GM18505 (cell line): ENCODE results near the gene ADGRG6.

Experiments
- ATAC-seq: cut with Tn5 transposase; IDR thresholded peaks from one replicate; pipeline ENCODE4 v1.9.1; 2021; ENCODE audit not compliant: unreplicated experiment
- POLR2A ChIP-seq: IDR thresholded peaks from 4 replicates; pipeline ENCODE4 v1.6.1; 2011; ENCODE audit warnings: borderline replicate concordance; ENCODE audit not compliant: insufficient read depth, insufficient read length; ENCODE audit errors: extremely low read depth

Gene ADGRG6

DNA sequence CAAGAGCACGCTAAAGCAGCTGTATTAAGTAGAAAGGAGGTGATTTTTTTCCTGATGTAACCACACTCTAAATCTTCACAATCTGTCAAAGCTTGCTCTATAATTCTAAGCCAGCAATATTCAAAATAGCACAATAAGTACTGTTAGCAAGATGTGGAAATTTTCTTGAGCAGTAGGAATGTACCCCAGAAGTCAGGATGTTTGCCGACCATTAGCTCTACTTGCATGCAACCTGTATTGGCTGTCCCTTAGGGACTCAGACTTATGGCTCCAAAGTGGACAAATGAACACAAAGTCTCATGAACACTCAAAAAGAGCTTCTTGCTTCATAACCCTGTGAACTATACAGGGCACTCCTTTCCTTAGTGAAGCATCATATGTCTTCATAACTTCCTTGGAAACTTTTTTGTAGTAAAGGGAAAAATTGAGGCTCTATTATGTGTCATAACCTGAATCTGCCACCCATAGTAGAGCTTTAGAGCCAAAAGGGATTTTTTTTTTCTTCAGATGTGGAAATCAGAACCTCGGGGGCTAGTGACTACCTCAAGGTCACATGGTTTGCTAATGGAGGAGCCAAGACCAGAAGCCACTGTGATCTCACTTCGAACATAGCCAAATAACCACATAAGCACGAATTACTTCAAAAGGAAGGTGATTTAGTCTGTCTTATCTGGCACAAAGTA, 54.5 kb downstream of the ADGRG6 start:
- TF ChIP-seq POLR2A, result no peak
- no peak for ATAC-seq

DNA sequence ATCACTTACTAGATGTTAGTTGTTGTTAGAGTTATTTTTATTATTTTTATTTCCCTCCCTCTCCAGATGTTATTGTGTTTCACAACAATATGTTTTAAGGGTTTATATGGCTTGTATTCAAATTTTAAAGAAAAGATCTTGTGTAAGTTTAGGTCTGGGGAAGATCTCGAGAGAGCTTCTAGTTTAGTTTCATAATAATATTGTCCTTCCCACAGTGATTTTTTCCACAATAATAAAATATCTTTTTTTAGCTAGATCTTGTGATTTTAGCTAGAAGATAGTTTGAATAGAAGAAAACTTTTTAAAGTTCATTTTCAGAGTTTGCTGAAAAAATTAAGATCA, 55.0 kb downstream of the ADGRG6 start:
- no peak for ATAC-seq
- TF ChIP-seq POLR2A, result no peak

DNA sequence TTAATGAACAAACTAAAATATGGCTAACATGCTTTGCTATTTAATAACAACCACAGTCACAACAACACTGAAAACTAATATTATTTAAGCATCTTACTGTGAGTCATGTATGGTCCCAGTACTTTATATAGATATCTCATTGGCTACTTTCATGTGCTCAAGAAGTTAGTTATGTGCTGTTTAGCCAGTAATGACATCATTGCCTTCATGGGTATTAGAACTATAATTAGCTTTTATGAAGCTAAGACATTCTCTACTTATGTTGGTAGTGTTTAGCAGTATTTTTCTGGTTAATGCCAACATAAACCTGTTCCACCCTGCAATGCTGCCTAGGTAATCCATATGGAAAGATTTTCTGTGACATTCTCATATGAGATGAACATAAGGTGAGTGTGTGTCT, 56.1 kb downstream of the ADGRG6 start:
- TF ChIP-seq POLR2A, result no peak
- no peak for ATAC-seq

DNA sequence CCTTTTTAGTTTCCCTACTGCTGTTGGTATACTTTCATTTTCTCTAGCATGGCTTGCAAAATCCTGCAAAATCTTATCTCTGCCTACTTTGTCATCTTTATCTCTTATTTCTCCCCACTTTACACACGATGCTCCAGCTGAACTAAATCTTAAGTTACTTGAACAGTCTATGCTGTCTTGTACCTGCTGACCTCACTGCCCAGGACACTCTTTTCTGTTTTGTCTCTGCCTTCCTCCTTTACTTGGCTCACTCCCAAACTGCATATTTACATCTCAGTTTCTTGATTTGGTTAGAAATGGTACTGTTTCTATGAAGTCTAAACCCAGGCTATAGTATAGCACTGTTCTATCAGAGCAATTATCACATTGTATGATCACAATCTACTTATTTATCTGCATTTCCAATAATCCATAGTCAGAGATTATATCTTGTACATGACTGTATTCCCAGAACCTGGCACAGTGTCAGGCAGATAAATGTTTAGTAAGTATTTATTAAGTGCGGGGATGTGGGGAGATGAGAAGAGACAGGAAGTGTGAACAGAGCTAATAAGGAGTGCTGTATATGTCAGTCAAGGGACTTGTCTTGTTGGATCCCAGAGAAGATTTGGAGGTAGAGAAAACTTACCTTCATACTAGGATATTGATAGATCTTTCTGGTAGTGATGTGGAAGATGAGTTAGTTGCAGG, 57.6 kb downstream of the ADGRG6 start:
- no peak for TF ChIP-seq POLR2A
- ATAC-seq, result no peak

DNA sequence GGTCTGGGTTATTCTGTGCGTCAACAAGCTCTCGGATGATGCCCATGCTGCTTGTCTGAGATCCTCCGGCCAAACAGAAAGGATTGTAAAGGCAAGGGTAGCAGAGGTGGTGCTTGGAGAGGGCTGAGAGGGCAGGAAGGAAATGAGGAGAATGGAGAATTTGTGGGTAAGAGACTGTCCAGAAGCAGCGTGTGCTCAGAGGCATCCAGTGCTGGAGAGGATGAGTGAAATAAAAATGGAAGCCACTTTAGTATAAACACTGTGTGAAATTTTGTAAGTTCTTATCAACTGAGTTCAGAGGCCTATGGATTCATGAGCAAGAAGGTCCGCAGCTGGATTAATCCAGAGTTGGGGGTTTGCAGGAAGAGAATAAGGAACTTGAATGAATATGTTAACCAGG, 59.5 kb downstream of the ADGRG6 start:
- TF ChIP-seq POLR2A, result no peak
- ATAC-seq, result no peak

DNA sequence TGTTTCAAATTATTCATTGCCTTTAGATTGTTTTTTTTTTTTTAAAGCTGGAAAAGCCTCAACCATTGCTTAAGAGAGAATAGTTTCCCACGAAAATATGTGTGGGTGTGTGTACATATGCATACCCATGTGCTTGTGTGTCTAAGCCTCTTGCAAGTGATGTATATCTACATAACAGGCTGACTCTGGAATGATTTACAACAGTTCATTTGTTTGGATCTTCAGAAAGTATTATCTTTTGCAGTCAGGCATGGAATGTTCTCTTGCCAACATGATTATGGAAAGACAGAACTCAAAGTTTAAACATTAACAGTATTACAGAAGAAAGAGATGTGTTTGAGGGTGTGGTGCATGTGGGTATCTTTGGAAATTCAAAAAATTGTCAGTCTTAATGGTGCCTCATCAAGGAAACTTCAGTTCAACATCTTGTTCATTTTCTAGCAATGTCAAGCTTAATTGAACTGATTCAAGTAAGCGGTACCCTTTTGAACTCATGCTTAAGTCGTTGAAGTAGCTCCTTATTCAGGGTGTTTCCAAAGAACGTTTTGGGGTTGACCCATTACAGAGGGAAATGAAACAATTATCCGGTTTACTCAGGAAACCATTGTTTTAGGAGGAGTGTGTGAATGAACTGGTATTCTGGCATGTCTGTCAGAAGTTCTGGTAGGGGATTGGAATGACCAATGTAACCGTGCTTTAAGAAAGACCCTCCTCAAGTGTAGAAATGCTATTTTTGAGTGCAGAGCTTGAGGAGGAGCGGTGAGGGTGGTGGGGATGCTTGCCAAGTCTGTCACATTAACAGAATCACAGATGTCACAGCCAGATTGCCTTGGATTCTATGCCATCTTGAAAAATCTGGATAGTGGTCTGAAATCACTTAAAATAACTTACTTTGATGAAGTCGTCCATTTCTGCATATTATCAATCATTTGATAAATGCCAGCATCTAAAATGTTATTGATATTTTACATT, 60.3 kb downstream of the ADGRG6 start:
- no peak for TF ChIP-seq POLR2A
- no peak for ATAC-seq

DNA sequence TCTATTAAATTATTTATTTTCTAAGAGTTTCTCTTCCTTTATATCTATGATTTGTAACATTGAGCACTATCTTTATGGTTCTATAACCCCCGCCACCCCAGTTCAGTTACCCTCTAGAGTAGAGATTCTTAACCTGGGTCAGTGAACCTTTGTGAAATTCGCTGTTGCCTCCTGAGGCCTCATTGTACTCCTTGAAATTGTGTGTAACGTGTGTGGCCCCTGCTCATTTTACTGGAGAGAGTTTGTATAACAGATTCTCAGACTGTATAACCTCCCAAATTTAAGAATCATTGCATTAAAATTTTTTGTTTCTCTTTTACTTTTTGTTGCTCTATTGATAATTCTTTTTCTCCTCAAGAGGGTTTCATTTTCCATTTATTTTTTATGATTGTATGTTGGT, 65.3 kb downstream of the ADGRG6 start:
- TF ChIP-seq POLR2A, result no peak
- ATAC-seq, result no peak

DNA sequence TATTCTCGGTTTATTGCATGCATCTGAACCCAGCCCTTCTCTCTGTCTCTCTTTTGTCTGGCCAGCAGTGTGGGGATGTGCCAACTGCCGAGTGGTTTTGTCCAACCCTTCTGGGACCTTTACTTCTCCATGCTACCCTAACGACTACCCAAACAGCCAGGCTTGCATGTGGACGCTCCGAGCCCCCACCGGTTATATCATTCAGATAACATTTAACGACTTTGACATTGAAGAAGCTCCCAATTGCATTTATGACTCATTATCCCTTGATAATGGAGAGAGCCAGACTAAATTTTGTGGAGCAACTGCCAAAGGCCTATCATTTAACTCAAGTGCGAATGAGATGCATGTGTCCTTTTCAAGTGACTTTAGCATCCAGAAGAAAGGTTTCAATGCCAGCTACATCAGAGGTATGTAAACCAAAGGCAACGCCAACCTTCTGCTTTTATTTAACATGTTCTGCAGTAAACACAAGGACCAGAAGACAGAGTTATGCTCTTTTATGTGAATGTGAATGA, 65.8 kb downstream of the ADGRG6 start:
- ATAC-seq, result no peak
- TF ChIP-seq POLR2A, result no peak

DNA sequence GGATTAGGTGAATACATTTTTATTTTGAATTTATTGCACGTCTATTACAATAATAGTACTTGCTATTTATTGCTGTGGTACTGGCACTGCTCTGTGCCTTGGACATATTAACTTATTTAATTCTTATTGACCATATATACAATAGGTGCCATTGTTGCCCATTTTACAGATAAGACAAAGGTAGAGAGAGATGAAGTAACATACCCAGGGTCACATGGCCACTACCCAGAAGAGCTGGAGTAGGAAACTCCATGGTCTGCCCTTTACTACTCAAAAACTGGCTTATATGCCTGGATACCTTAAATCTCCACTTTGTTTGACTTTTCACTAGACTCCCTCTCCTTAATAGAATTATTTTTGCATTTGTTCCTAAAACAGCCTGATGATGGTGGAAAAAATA, 67.5 kb downstream of the ADGRG6 start:
- TF ChIP-seq POLR2A, result no peak
- no peak for ATAC-seq

DNA sequence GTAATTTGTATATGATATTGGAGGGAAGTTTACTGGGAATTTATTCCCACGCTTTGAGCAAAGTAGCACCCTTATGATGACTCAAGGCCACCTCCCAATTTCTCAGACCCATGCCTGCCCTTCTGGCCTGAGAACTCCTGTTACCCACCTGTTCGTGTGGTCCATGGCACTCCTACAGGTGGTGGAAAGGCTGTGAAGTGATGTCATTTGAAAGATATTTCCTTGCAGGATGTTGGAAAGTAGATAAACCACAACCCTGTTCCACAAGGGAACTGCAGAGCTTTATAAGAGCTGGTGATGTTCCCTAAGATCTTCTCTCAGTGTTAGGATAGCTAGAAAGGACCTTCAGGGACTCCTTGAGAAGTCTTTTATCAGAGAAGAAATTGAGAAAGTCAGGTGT, 70.5 kb downstream of the ADGRG6 start:
- no peak for ATAC-seq
- TF ChIP-seq POLR2A, result no peak

DNA sequence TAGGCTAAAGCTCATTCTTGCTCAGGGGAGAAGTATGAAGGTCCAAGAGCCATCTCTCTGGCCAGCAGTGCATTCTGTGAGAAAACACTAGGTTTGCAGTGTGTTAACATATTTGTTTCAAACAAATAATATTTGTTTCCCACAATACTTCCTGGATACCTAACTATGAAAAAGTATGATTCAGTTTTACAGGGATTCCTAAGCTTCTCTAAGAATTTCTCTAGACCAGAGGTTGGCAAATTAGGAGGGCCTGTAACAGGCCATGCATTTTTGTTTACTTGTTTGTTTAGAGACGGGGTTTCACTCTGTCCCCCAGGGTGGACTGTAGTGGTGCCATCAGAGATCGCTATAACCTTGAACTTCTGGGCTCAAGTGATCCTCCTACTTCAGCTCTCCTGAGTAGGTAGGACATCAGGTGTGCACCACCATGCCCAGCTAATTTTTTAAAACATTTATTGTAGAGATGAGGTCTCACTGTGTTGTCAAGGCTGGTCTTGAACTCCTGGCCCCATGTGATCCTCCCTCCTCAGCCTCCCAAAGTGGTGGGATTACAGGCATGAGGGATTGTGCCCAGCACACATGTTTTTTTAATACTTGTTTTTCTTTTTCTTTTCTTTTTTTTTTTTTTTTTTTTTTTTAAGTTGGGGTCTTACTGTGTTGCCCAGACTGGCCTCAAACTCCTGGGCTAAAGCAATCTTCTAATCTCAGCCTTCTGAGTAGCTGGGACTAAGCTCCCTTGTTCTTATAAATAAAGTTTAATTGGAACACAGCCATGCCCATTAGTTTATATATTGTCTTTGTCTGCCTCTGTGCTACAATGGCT, 71.7 kb downstream of the ADGRG6 start:
- TF ChIP-seq POLR2A, result no peak
- ATAC-seq, result no peak

DNA sequence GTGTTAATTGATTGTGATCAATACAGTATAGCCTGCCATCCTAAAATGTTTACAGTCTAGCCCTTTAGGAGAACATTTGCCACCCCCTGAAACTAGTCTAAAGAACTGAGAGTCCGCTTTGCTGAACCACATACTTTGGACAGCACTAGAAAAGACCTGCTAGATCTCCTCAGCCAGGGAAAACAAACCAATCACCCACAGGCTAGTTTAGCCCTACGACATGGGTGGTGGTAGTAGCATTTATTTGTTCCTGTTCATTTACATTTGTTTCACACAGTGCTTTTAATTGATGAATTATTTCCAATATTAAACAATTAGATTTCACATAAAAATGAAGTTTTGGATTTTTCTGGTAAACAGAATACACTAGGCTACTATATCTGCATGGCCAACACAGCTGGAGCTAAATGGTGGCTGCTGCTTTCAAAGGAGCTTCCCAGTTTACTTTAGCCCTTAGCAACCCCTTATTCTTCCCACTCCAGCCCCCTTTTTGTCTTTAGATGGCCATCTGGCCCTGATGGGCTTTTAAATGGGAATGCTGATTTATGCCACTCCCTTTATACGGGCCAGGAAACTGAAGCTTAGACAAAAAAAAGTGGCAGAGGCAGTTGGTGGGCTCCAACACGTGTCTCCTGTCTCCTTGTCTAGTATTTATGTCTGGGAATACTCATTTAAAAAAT, 72.4 kb downstream of the ADGRG6 start:
- no peak for TF ChIP-seq POLR2A
- no peak for ATAC-seq

DNA sequence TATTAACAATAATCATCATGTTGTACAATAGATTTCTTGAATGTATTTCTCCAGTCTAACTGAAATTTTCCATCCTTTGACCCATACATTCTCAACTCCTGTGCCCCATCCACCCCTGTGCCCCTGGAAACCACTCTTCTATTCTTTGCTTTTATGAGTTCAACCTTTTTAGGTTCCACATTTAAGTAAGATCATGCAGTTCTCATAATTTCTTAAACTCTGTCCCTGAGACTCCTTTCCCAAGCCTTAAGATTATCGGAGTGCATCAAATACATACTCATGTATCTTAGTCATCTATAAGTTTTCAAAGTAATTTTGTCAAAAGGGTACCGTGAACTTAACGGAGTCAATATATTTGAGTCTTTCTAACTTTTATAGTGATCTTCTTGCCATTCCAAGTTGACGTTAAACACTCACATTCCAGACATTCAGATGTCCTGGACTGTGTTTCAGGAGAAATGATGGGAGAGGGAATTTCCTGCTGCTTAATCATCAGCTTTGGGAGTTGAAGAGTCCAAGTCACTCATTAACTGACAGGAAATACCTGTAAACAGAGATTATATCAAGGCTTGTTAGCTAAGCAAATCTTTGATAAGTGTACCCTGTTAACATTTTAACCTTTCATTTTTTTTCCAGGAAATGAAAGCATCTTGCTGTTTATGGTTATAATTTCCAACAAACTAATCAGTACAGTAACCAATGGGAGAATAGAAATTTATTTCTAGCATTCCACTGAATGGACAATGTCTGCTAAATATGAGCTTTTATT, 73.3 kb downstream of the ADGRG6 start:
- ATAC-seq, result no peak

More for the DNA sequence above, 73.3 kb downstream of the ADGRG6 start:
- no peak for TF ChIP-seq POLR2A
